HepG2 (cell line): ENCODE data around the gene P3H3. TPM values are rescaled to one million over a fixed set of nuclear protein-coding genes. Genes with fewer than 3 reads are reported as not detected.

Experiments used
- ADNP ChIP-seq: sonication (generic); formaldehyde crosslinking; IDR thresholded peaks from 2 replicates; pipeline ENCODE4 v1.4.0; 2020; ENCODE audit warnings: missing genetic modification reagents
- CTCF ChIP-seq: sonication (generic); formaldehyde crosslinking; IDR thresholded peaks from 2 replicates; pipeline ENCODE4 v1.5.0; 2020; ENCODE audit warnings: mild to moderate bottlenecking, missing genetic modification reagents, moderate library complexity
- DMTF1 ChIP-seq: sonication (generic); formaldehyde crosslinking; IDR thresholded peaks from 2 replicates; pipeline ENCODE4 v1.4.0; 2020; ENCODE audit warnings: mild to moderate bottlenecking, missing genetic modification reagents
- ELF3 ChIP-seq: IDR thresholded peaks from 2 replicates; pipeline ENCODE4 v1.6.1; 2016; ENCODE audit warnings: missing genetic modification reagents, missing compliant biosample characterization
- EZH2 ChIP-seq: conservative IDR thresholded peaks from 2 replicates; pipeline ENCODE4 v1.6.1; 2012; ENCODE audit warnings: mild to moderate bottlenecking, low read depth, low read length, moderate library complexity
- HHEX ChIP-seq: IDR thresholded peaks from 2 replicates; pipeline ENCODE4 v1.6.1; 2016; ENCODE audit warnings: control low read depth
- KAT7 ChIP-seq: IDR thresholded peaks from 2 replicates; pipeline ENCODE4 v1.6.1; 2018; ENCODE audit warnings: borderline replicate concordance, missing compliant biosample characterization
- MED8 ChIP-seq: sonication (generic); formaldehyde crosslinking; IDR thresholded peaks from 2 replicates; pipeline ENCODE4 v1.8.1; 2023; ENCODE audit warnings: mild to moderate bottlenecking, missing genetic modification reagents; ENCODE audit not compliant: insufficient replicate concordance
- PHF20 ChIP-seq: sonication (generic); formaldehyde crosslinking; IDR thresholded peaks from 2 replicates; pipeline ENCODE4 v1.5.0; 2020; ENCODE audit warnings: mild to moderate bottlenecking, missing genetic modification reagents
- POLR2G ChIP-seq: fragments of 200-400 bp; formaldehyde crosslinking; IDR thresholded peaks from 2 replicates; pipeline ENCODE4 v1.6.1; 2018; ENCODE audit warnings: mild to moderate bottlenecking, low read depth, low read length, moderate library complexity
- RNF219 ChIP-seq: sonication (generic); formaldehyde crosslinking; IDR thresholded peaks from 2 replicates; pipeline ENCODE4 v1.5.0; 2020; ENCODE audit warnings: mild to moderate bottlenecking, missing genetic modification reagents
- RXRA ChIP-seq: sonication (generic); formaldehyde crosslinking; IDR thresholded peaks from 2 replicates; pipeline ENCODE4 v1.5.1; 2020; ENCODE audit warnings: missing genetic modification reagents
- SAP130 ChIP-seq: IDR thresholded peaks from 2 replicates; pipeline ENCODE4 v1.6.1; 2016; ENCODE audit warnings: low read depth
- TBL1XR1 ChIP-seq: fragments of 150-350 bp; IDR thresholded peaks from 2 replicates; pipeline ENCODE4 v1.6.1; 2014; ENCODE audit warnings: borderline replicate concordance, low read length; ENCODE audit not compliant: partially characterized antibody
- TCF7 ChIP-seq: sonication (generic); IDR thresholded peaks from 2 replicates; pipeline ENCODE4 v1.6.1; 2016; ENCODE audit warnings: antibody characterized with exemption, low read depth
- TRIM22 ChIP-seq: fragments of 450-650 bp; IDR thresholded peaks from 2 replicates; pipeline ENCODE4 v1.6.1; 2017
- YEATS2 ChIP-seq: sonication (generic); formaldehyde crosslinking; IDR thresholded peaks from 2 replicates; pipeline ENCODE4 v1.4.0; 2020; ENCODE audit warnings: missing genetic modification reagents, borderline replicate concordance
- ZFP82 ChIP-seq: sonication (generic); formaldehyde crosslinking; IDR thresholded peaks from 2 replicates; pipeline ENCODE4 v1.5.1; 2020; ENCODE audit warnings: mild to moderate bottlenecking, missing genetic modification reagents, borderline replicate concordance
- ZKSCAN5 ChIP-seq: sonication (generic); formaldehyde crosslinking; IDR thresholded peaks from 2 replicates; pipeline ENCODE4 v1.5.1; 2020; ENCODE audit warnings: mild to moderate bottlenecking, missing genetic modification reagents
- ZNF205 ChIP-seq: IDR thresholded peaks from 2 replicates; pipeline ENCODE4 v1.6.1; 2018; ENCODE audit warnings: missing biosample characterization, missing genetic modification reagents
- ZNF441 ChIP-seq: sonication (generic); formaldehyde crosslinking; IDR thresholded peaks from 2 replicates; pipeline ENCODE4 v1.7.0; 2021; ENCODE audit warnings: missing genetic modification reagents, borderline replicate concordance
- polyA plus RNA-seq, 8 experiments: library from polyadenylated mRNA; depleted of rRNA in 3 of 8; stranded (reverse) in 7 of 8; unstranded in 1 of 8; fragments of >200 nt; fragmentation: Illumina TruSeq in 4 of 8; extraction: Trizol in 4 of 8; gene quantifications; 2 replicates each; pipeline versions ENCODE4 v1.2.1 to v1.2.3, GENCODE V29; 2011 to 2016; ENCODE audit warnings: low read depth in 4 of 8, missing spikeins in 1 of 8, mixed read lengths in 1 of 8; ENCODE audit not compliant: insufficient read depth in 1 of 8
- total RNA-seq, 5 experiments: library from RNA; depleted of rRNA; stranded (reverse); fragments of >200 nt; fragmentation: Illumina TruSeq; extraction: Trizol; gene quantifications; 2 replicates each; pipeline ENCODE4 v1.2.3, GENCODE V29; 2016; ENCODE audit warnings: low read depth in 1 of 5

P3H3 gene
- total and polyA plus RNA-seq, 2 of the 13 experiments (the other 11 are each of a cell fraction or from before 2014, with no cell fraction given), result 20.1 to 20.5 TPM

GRCh38 chr12:6868211-6869048 lies 40.2 kb downstream of the P3H3 start (continued):
- TF ChIP-seq CTCF (CRISPR knock-in tag) (peak; percentile 50), HHEX (no peak), KAT7 (CRISPR knock-in tag) (no peak), RXRA (CRISPR knock-in tag) (no peak), POLR2G (0 out of 2 replicates have a peak, but pooled peaks have one; percentile 16), SAP130 (CRISPR knock-in tag) (peak; percentile 1; the same call in 1 of the 2 replicates), ZFP82 (0 out of 2 replicates have a peak, but pooled peaks have one; percentile 16), ZNF205 (CRISPR knock-in tag) (0 out of 2 replicates have a peak, but pooled peaks have one; percentile 4), ELF3 (CRISPR knock-in tag) (no peak), TRIM22 (no peak), EZH2 (no peak), RNF219 (CRISPR knock-in tag) (no peak), DMTF1 (CRISPR knock-in tag) (no peak), MED8 (CRISPR knock-in tag) (no peak), YEATS2 (CRISPR knock-in tag) (no peak), ADNP (CRISPR knock-in tag) (no peak), ZKSCAN5 (CRISPR knock-in tag) (no peak), ZNF441 (peak; percentile 50), TBL1XR1 (no peak), TCF7 (no peak), PHF20 (CRISPR knock-in tag) (no peak)
